Tibial nerve (tissue), 4 donors: ENCODE measurements around the gene RANBP3.
"Not testable (repeated sequence)": the region's sequence is repeated elsewhere in the genome, so short reads cannot be mapped to it uniquely, and the experiment has no call there.

Experiments used
- CTCF ChIP-seq, 5 experiments: fragments of 200-600 bp in 3 of 5; fragments of 450-650 bp in 2 of 5; sonication (generic) in 3 of 5; IDR thresholded peaks; one replicate each; pipeline ENCODE4 v1.5.1; 2016 to 2019; ENCODE audit warnings: antibody characterized with exemption in 5 of 5, mild to moderate bottlenecking in 3 of 5, moderate library complexity in 2 of 5
- EP300 ChIP-seq, 2 donors: sonication (generic); formaldehyde crosslinking; IDR thresholded peaks; one replicate each; pipeline ENCODE4 v1.6.1; 2017; ENCODE audit warnings: antibody characterized with exemption in 2 of 2, mild to moderate bottlenecking in 1 of 2
- POLR2A ChIP-seq, 2 donors: fragments of 450-650 bp; IDR thresholded peaks; one replicate each; pipeline ENCODE4 v1.6.1; 2017; ENCODE audit warnings: antibody characterized with exemption in 2 of 2, mild to moderate bottlenecking in 2 of 2, moderate library complexity in 2 of 2

- not testable (repeated sequence) for TF ChIP-seq CTCF, POLR2A, EP300 (IDR thresholded peaks at IDR 0.05)
Observed at GRCh38 chr19:6006070-6006446, 28.1 kb upstream of the RANBP3 start.
